Measurements from ENCODE around the gene CLASP1. TPM values are rescaled to one million over a fixed set of nuclear protein-coding genes. Genes with fewer than 3 reads are reported as not detected.
"Not testable (repeated sequence)": the region's sequence is repeated elsewhere in the genome, so short reads cannot be mapped to it uniquely, and the experiment has no call there.

CLASP1 gene
- total RNA-seq, 1 donor from 2014 or later: 90.4 TPM

- no peaks in the 10 kb centered on the region for H3K4me1 ChIP-seq
- TF ChIP-seq POLR2A (IDR thresholded peaks at IDR 0.05): no peak
- TF ChIP-seq POLR2AphosphoS5 (IDR thresholded peaks at IDR 0.05; ENCODE audit: insufficient read depth in 1 of 2, low read depth in 1 of 2): no peak
- no peak for TF ChIP-seq CTCF (IDR thresholded peaks at IDR 0.05)
- H3K27ac ChIP-seq: no peak overlapping the region
- no peaks in the 10 kb centered on the region for H3K9me3 ChIP-seq
- DNase-seq (ENCODE audit: extremely low spot score in 2 of 2): no peak
- intact Hi-C loops (cut with DNase I): no loop called here
- no peaks in the 10 kb centered on the region for H3K27me3 ChIP-seq
- no peak overlapping the region for H3K4me3 ChIP-seq
- H3K36me3 ChIP-seq: peaks cover 0 to 25% of the 10 kb centered on the region in 2 donors
Observed at GRCh38 chr2:121335294-121336290, 313.7 kb downstream of the CLASP1 start.

- Histone ChIP-seq H3K4me1 (no peaks in the 10 kb centered on the region), H3K36me3 (peaks cover 0 to 16% of the 10 kb centered on the region in 2 donors), H3K27ac (no peak overlapping the region), H3K27me3 (no peaks in the 10 kb centered on the region), H3K4me3 (no peak overlapping the region), H3K9me3 (no peaks in the 10 kb centered on the region)
- DNase-seq (ENCODE audit: extremely low spot score in 2 of 2): no peak
- TF ChIP-seq POLR2AphosphoS5 (IDR thresholded peaks at IDR 0.05; ENCODE audit: insufficient read depth in 1 of 2, low read depth in 1 of 2) (no peak), POLR2A (IDR thresholded peaks at IDR 0.05) (no peak), CTCF (IDR thresholded peaks at IDR 0.05) (no peak)
- intact Hi-C loops (cut with DNase I): no loop called here
Observed at GRCh38 chr2:121334581-121335293, 314.5 kb downstream of the CLASP1 start.

- Histone ChIP-seq H3K4me3 (no peak overlapping the region), H3K36me3 (peaks cover 0 to 9% of the 10 kb centered on the region in 2 donors), H3K4me1 (no peaks in the 10 kb centered on the region), H3K27me3 (no peaks in the 10 kb centered on the region), H3K27ac (no peak overlapping the region), H3K9me3 (no peaks in the 10 kb centered on the region)
- intact Hi-C loops (cut with DNase I): no loop called here
- no peak for TF ChIP-seq POLR2A (IDR thresholded peaks at IDR 0.05)
- TF ChIP-seq CTCF (IDR thresholded peaks at IDR 0.05): no peak
- TF ChIP-seq POLR2AphosphoS5 (IDR thresholded peaks at IDR 0.05; ENCODE audit: insufficient read depth in 1 of 2, low read depth in 1 of 2): no peak
- no peak for DNase-seq (ENCODE audit: extremely low spot score in 2 of 2)
Observed at GRCh38 chr2:121333834-121334558, 315.3 kb downstream of the CLASP1 start.

- DNase-seq (ENCODE audit: extremely low spot score in 2 of 2): no peak
- no peak overlapping the region for H3K4me3 ChIP-seq
- intact Hi-C loops (cut with DNase I): no loop called here
- H3K4me1 ChIP-seq: no peaks in the 10 kb centered on the region
- no peaks in the 10 kb centered on the region for H3K27me3 ChIP-seq
- H3K27ac ChIP-seq: no peak overlapping the region
- no peak for TF ChIP-seq CTCF (IDR thresholded peaks at IDR 0.05)
- no peak for TF ChIP-seq POLR2A (IDR thresholded peaks at IDR 0.05)
- TF ChIP-seq POLR2AphosphoS5 (IDR thresholded peaks at IDR 0.05; ENCODE audit: insufficient read depth in 1 of 2, low read depth in 1 of 2): no peak
- H3K36me3 ChIP-seq: peaks cover 0 to under 1% of the 10 kb centered on the region in 2 donors
- no peaks in the 10 kb centered on the region for H3K9me3 ChIP-seq
Observed at GRCh38 chr2:121333231-121333630, 316.0 kb downstream of the CLASP1 start.

GRCh38 chr2:121331324-121331723 lies 317.9 kb downstream of the CLASP1 start:
- H3K27ac ChIP-seq; H3K4me3 ChIP-seq; H3K27me3 ChIP-seq; H3K9me3 ChIP-seq; intact Hi-C loops (cut with DNase I); H3K4me1 ChIP-seq; H3K36me3 ChIP-seq; DNase-seq (ENCODE audit: extremely low spot score in 2 of 2): not testable (repeated sequence)

Data from vagina (tissue), 2 donors.